Astrocyte (in vitro differentiated cells and primary cell): Measurements from ENCODE around the gene PTTG2. TPM values are rescaled to one million over a fixed set of nuclear protein-coding genes. Genes with fewer than 3 reads are reported as not detected.
A peak's percentile ranks its signal among the peaks of the same experiment; 100 is the strongest.

Source experiments
- DNase-seq: peaks from one replicate; pipeline ENCODE4 v3.0.0-alpha.2; 2010; ENCODE audit warnings: low read depth
- FAIRE-seq: peaks from 2 replicates; lab custom pipeline; 2011; peaks lifted over from hg19 to GRCh38; lab: Jason Lieb, UNC
- H2AFZ ChIP-seq: 2 replicates; pipeline ENCODE4 v1.6.0; 2012; ENCODE audit warnings: low read depth, low read length, inconsistent platforms
- H3K27ac ChIP-seq: 2 replicates; pipeline ENCODE4 v1.5.1; 2011; ENCODE audit warnings: low read depth, low read length, inconsistent platforms
- H3K27me3 ChIP-seq: 2 replicates; pipeline ENCODE4 v1.6.0; 2011; ENCODE audit warnings: low read length, inconsistent platforms; ENCODE audit not compliant: insufficient read depth
- H3K36me3 ChIP-seq: 2 replicates; pipeline ENCODE4 v1.5.1; 2011; ENCODE audit warnings: low read length, inconsistent platforms; ENCODE audit not compliant: insufficient read depth
- H3K4me1 ChIP-seq: 2 replicates; pipeline ENCODE4 v1.5.1; 2011; ENCODE audit warnings: low read length, inconsistent platforms; ENCODE audit not compliant: insufficient read depth
- H3K4me2 ChIP-seq: 2 replicates; pipeline ENCODE4 v1.6.0; 2012; ENCODE audit warnings: low read length, inconsistent platforms
- H3K4me3 ChIP-seq: 2 replicates; pipeline ENCODE4 v1.5.1; 2011; ENCODE audit warnings: low read depth, mild to moderate bottlenecking, low read length, inconsistent platforms; ENCODE audit not compliant: insufficient read depth
- H3K79me2 ChIP-seq: 2 replicates; pipeline ENCODE4 v1.6.0; 2012; ENCODE audit warnings: mild to moderate bottlenecking, low read length, inconsistent platforms; ENCODE audit not compliant: insufficient read depth
- H3K9ac ChIP-seq: 2 replicates; pipeline ENCODE4 v1.6.0; 2012; ENCODE audit warnings: mild to moderate bottlenecking, low read length, inconsistent platforms
- H3K9me3 ChIP-seq: 2 replicates; pipeline ENCODE4 v1.5.1; 2012; ENCODE audit warnings: low read depth, mild to moderate bottlenecking, low read length, inconsistent platforms; ENCODE audit not compliant: insufficient read depth
- H4K20me1 ChIP-seq: 2 replicates; pipeline ENCODE4 v1.6.0; 2012; ENCODE audit warnings: low read length, inconsistent platforms; ENCODE audit not compliant: insufficient read depth
- H3K27ac Mint-ChIP-seq: one replicate; pipeline ENCODE4 v1.8.0; 2021; ENCODE audit warnings: mild to moderate bottlenecking, mixed read lengths; ENCODE audit not compliant: unreplicated experiment
- H3K27me3 Mint-ChIP-seq: one replicate; pipeline ENCODE4 v1.8.0; 2021; ENCODE audit warnings: low read depth, mixed read lengths; ENCODE audit not compliant: unreplicated experiment
- H3K36me3 Mint-ChIP-seq: one replicate; pipeline ENCODE4 v1.8.0; 2021; ENCODE audit warnings: low read depth, mixed read lengths; ENCODE audit not compliant: unreplicated experiment
- H3K4me1 Mint-ChIP-seq: one replicate; pipeline ENCODE4 v1.8.0; 2021; ENCODE audit warnings: low read depth, mixed read lengths; ENCODE audit not compliant: unreplicated experiment
- H3K4me3 Mint-ChIP-seq: one replicate; pipeline ENCODE4 v1.8.0; 2021; ENCODE audit warnings: mild to moderate bottlenecking, moderate library complexity, mixed read lengths; ENCODE audit not compliant: unreplicated experiment
- H3K9me3 Mint-ChIP-seq: one replicate; pipeline ENCODE4 v1.8.0; 2021; ENCODE audit warnings: mild to moderate bottlenecking, mixed read lengths; ENCODE audit not compliant: unreplicated experiment
- EZH2 ChIP-seq: IDR thresholded peaks from 2 replicates; pipeline ENCODE4 v1.6.1; 2012; ENCODE audit warnings: mild to moderate bottlenecking, low read length, inconsistent platforms; ENCODE audit not compliant: insufficient read depth
- total RNA-seq: library from RNA; stranded (reverse); gene quantifications from 2 replicates; pipeline ENCODE4 v1.2.1, GENCODE V29; 2021
- TF ChIP-seq, protein P1 (sequence below): IDR thresholded peaks from 2 replicates; pipeline ENCODE4 v1.5.1; 2011; ENCODE audit warnings: low read depth, mild to moderate bottlenecking, inconsistent platforms, low read length, moderate library complexity; ENCODE audit not compliant: insufficient read depth

PTTG2 gene
- total RNA-seq, 1 donor from 2014 or later = not detected

GRCh38 chr4:37978248-37978924 lies 18.2 kb downstream of the PTTG2 start:
- Histone ChIP-seq H3K4me3 (peak overlapping the region; percentile 90), H3K4me2 (peak overlapping the region; percentile 99), H3K4me1 (peaks cover 23% of the 10 kb centered on the region), H3K9ac (peak overlapping the region; percentile 85), H3K27ac (peak overlapping the region; percentile 71), H3K27me3 (no peaks in the 10 kb centered on the region), H3K9me3 (no peaks in the 10 kb centered on the region), H3K36me3 (no peaks in the 10 kb centered on the region), H3K79me2 (peaks cover 49% of the 10 kb centered on the region), H4K20me1 (peaks cover 21% of the 10 kb centered on the region), H2AFZ (peak overlapping the region; percentile 71)
- Mint-ChIP-seq H3K4me1 (peaks cover 21% of the 10 kb centered on the region), H3K36me3 (no peaks in the 10 kb centered on the region), H3K27me3 (no peaks in the 10 kb centered on the region), H3K27ac (no peak overlapping the region), H3K9me3 (no peaks in the 10 kb centered on the region), H3K4me3 (peak overlapping the region; percentile 89)
- no peak for TF ChIP-seq EZH2
- TF ChIP-seq, protein P1, sequence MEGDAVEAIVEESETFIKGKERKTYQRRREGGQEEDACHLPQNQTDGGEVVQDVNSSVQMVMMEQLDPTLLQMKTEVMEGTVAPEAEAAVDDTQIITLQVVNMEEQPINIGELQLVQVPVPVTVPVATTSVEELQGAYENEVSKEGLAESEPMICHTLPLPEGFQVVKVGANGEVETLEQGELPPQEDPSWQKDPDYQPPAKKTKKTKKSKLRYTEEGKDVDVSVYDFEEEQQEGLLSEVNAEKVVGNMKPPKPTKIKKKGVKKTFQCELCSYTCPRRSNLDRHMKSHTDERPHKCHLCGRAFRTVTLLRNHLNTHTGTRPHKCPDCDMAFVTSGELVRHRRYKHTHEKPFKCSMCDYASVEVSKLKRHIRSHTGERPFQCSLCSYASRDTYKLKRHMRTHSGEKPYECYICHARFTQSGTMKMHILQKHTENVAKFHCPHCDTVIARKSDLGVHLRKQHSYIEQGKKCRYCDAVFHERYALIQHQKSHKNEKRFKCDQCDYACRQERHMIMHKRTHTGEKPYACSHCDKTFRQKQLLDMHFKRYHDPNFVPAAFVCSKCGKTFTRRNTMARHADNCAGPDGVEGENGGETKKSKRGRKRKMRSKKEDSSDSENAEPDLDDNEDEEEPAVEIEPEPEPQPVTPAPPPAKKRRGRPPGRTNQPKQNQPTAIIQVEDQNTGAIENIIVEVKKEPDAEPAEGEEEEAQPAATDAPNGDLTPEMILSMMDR = no peak
- DNase-seq (no peak), FAIRE-seq (peak; percentile 58)

DNA sequence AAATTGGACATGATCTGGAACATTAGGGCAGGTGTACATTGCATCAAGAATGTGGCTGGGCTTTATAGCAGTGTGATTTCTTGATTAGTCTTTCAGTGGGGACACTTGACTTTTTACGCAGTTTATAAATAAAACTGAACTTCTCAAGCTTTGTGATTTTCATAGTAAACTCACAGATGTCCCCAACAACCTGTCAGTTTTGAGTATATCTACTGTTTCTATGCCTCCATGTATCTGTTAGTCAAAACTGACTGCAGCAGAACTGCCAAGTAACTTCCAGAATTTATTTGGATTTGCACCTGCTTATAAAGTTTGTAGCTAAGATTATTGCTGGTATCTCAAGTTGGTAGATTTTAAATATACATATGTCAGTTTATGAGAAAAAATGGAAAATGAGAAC lies 20.0 kb downstream of the PTTG2 start:
- no peak overlapping the region for H3K4me3 ChIP-seq
- no peak for FAIRE-seq
- H3K4me2 ChIP-seq = no peak overlapping the region
- no peak overlapping the region for H3K27ac Mint-ChIP-seq
- H2AFZ ChIP-seq = no peak overlapping the region
- no peak overlapping the region for H3K4me3 Mint-ChIP-seq
- H3K27me3 ChIP-seq = no peaks in the 10 kb centered on the region
- H3K9me3 ChIP-seq = no peaks in the 10 kb centered on the region
- peaks cover 67% of the 10 kb centered on the region for H3K79me2 ChIP-seq
- H3K4me1 Mint-ChIP-seq = peaks cover 25% of the 10 kb centered on the region
- H3K36me3 ChIP-seq = no peaks in the 10 kb centered on the region
- DNase-seq = no peak
- no peak for TF ChIP-seq EZH2
- TF ChIP-seq, protein P1 = no peak
- no peaks in the 10 kb centered on the region for H3K36me3 Mint-ChIP-seq
- H3K27me3 Mint-ChIP-seq = no peaks in the 10 kb centered on the region
- H3K9me3 Mint-ChIP-seq = no peaks in the 10 kb centered on the region
- peaks cover 23% of the 10 kb centered on the region for H3K4me1 ChIP-seq
- H3K27ac ChIP-seq = no peak overlapping the region
- peaks cover 21% of the 10 kb centered on the region for H4K20me1 ChIP-seq
- no peak overlapping the region for H3K9ac ChIP-seq

DNA sequence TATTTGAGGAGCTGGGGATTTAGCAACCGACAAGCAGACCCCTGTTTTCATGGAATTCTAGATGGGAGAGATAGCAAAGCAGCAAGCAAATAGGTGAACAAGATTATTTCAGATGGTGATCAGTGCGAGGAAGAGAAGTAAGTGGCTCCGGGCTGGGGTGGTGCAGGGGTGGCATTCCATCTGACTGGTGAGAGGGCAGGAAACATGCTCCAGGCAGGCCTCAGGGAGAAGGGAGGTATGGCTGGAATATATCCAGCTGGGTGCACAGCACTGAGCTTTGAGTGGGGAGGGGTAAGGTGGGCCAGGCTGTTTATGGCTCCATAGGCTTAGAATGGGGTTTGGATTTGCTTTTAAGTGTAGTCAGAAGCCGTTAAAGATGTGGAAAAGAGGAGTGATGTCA lies 21.2 kb downstream of the PTTG2 start:
- FAIRE-seq (no peak), DNase-seq (no peak)
- no peak overlapping the region for H3K4me3 ChIP-seq
- Mint-ChIP-seq H3K36me3 (no peaks in the 10 kb centered on the region), H3K4me3 (peak overlapping the region; percentile 24), H3K27me3 (no peaks in the 10 kb centered on the region), H3K9me3 (no peaks in the 10 kb centered on the region), H3K27ac (peak overlapping the region; percentile 30), H3K4me1 (peaks cover 25% of the 10 kb centered on the region)
- no peak for TF ChIP-seq EZH2
- TF ChIP-seq, protein P1 = no peak
- peak overlapping the region; percentile 54 for H3K4me2 ChIP-seq
- H3K27ac ChIP-seq = no peak overlapping the region
- H4K20me1 ChIP-seq = peaks cover 21% of the 10 kb centered on the region
- no peaks in the 10 kb centered on the region for H3K9me3 ChIP-seq
- H3K9ac ChIP-seq = no peak overlapping the region
- H3K79me2 ChIP-seq = peaks cover 77% of the 10 kb centered on the region
- no peaks in the 10 kb centered on the region for H3K36me3 ChIP-seq
- no peaks in the 10 kb centered on the region for H3K27me3 ChIP-seq
- H3K4me1 ChIP-seq = peaks cover 23% of the 10 kb centered on the region
- no peak overlapping the region for H2AFZ ChIP-seq
